Brain microvascular endothelial cell (primary cell): ENCODE data around the gene PRIM2.
A peak's percentile ranks its signal among the peaks of the same experiment; 100 is the strongest.
"Not testable (repeated sequence)": the region's sequence is repeated elsewhere in the genome, so short reads cannot be mapped to it uniquely, and the experiment has no call there.

Experiments used
- DNase-seq: peaks from one replicate; pipeline ENCODE4 v3.0.0-alpha.2; 2020
- H3K27ac ChIP-seq: fragments of 250-450 bp; sonication (Bioruptor Pico); 2 replicates; pipeline ENCODE4 v1.5.1; 2020; ENCODE audit warnings: mild to moderate bottlenecking, moderate library complexity
- H3K27me3 ChIP-seq: fragments of 250-450 bp; sonication (Bioruptor Pico); replicated peaks from 2 replicates; pipeline ENCODE4 v1.5.1; 2020; ENCODE audit warnings: mild to moderate bottlenecking
- H3K36me3 ChIP-seq: fragments of 250-450 bp; sonication (Bioruptor Pico); replicated peaks from 2 replicates; pipeline ENCODE4 v1.5.1; 2020; ENCODE audit warnings: mild to moderate bottlenecking
- H3K4me3 ChIP-seq: 2 replicates; pipeline ENCODE4 v1.5.1; 2011; ENCODE audit warnings: low read depth, mild to moderate bottlenecking, control low read depth, low read length, moderate library complexity
- in situ Hi-C: cut with HindIII; loops from 2 replicates; pipeline ENCODE4 v1.10.0; 2017; ENCODE audit warnings: low sequenced_read_pairs, low pct_ligation_motif_present
- TF ChIP-seq, protein P1 (sequence below): IDR thresholded peaks from 2 replicates; pipeline ENCODE4 v1.5.1; 2011; ENCODE audit warnings: low read depth, mild to moderate bottlenecking, moderate library complexity, low read length, control low read depth, inconsistent platforms; ENCODE audit errors: missing control alignments

The PRIM2 gene

GRCh38 chr6:57469072-57469471 is 151.6 kb downstream of the PRIM2 start:
- Histone ChIP-seq H3K27ac (no peak overlapping the region), H3K27me3 (no peaks in the 10 kb centered on the region), H3K36me3 (no peaks in the 10 kb centered on the region), H3K4me3 (no peak overlapping the region)
- in situ Hi-C loops, result no loop called here
- no peak for DNase-seq
- TF ChIP-seq, protein P1, sequence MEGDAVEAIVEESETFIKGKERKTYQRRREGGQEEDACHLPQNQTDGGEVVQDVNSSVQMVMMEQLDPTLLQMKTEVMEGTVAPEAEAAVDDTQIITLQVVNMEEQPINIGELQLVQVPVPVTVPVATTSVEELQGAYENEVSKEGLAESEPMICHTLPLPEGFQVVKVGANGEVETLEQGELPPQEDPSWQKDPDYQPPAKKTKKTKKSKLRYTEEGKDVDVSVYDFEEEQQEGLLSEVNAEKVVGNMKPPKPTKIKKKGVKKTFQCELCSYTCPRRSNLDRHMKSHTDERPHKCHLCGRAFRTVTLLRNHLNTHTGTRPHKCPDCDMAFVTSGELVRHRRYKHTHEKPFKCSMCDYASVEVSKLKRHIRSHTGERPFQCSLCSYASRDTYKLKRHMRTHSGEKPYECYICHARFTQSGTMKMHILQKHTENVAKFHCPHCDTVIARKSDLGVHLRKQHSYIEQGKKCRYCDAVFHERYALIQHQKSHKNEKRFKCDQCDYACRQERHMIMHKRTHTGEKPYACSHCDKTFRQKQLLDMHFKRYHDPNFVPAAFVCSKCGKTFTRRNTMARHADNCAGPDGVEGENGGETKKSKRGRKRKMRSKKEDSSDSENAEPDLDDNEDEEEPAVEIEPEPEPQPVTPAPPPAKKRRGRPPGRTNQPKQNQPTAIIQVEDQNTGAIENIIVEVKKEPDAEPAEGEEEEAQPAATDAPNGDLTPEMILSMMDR, result no peak

GRCh38 chr6:57470148-57470547 is 152.7 kb downstream of the PRIM2 start:
- not testable (repeated sequence) for H3K36me3 ChIP-seq

GRCh38 chr6:57471314-57471864 is 154.0 kb downstream of the PRIM2 start:
- H3K27ac ChIP-seq, DNase-seq, in situ Hi-C loops, H3K36me3 ChIP-seq, H3K27me3 ChIP-seq, H3K4me3 ChIP-seq: not testable (repeated sequence)

More at GRCh38 chr6:57470148-57470547, 152.7 kb downstream of the PRIM2 start:
- in situ Hi-C loops, H3K4me3 ChIP-seq, DNase-seq, H3K27ac ChIP-seq, H3K27me3 ChIP-seq: not testable (repeated sequence)

- H3K4me3 ChIP-seq, in situ Hi-C loops, H3K36me3 ChIP-seq, H3K27me3 ChIP-seq: not testable (repeated sequence)
- peak; percentile 64 for DNase-seq
- peak overlapping the region; percentile 50 for H3K27ac ChIP-seq
Measured at GRCh38 chr6:57472861-57473362, 155.5 kb downstream of the PRIM2 start.

DNA sequence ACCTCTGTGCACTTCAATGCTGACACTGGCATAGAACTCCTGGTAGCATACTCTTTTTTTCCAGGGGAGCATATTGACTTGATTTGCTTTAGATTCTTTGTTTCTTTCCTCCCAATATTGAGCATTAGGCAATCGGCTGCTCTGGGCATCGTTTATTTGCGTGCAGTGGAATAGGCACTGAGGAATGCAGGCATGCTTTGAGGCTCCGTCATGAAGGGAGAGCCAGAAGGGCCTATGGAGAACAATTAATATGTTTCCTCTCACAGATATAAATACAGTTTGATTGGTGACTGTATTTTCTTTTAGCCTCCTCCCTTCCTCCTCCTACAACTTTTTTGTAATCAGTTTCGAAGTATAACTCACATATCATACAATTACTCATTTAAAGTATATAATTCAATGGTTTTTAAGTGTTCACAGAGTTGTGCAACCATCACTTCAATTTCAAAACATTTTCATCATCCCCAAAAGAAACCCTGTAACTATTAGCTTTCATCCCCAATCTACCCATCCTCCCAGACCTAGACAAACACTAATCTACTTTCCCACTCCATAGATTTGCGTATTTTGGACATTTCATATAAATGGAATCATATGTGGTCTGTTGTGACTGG is 157.5 kb downstream of the PRIM2 start:
- H3K27ac ChIP-seq, H3K4me3 ChIP-seq, H3K27me3 ChIP-seq, in situ Hi-C loops, H3K36me3 ChIP-seq: not testable (repeated sequence)
- peak; percentile 32 for DNase-seq

GRCh38 chr6:57475656-57476055 is 158.2 kb downstream of the PRIM2 start:
- in situ Hi-C loops, H3K36me3 ChIP-seq, H3K27ac ChIP-seq, DNase-seq, H3K4me3 ChIP-seq, H3K27me3 ChIP-seq: not testable (repeated sequence)

DNA sequence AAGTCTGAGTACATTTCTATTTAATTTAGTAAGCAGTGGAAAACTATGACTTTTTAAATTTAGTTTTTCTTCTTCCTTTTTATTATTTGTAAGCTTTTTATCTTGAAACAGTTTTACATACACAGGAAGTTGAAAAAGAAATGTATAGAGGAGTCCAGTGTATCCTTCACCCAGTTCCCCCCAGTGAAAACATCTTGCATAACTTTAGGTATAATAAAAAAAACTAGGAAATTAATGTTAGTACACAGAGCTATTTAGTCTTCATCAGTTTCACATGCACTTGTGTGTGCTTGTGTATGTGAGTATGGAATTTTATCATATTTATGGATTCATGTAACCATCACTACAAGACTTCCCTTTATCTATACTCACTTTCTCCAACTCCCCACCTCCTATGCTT is 162.8 kb downstream of the PRIM2 start:
- in situ Hi-C loops, result not testable (repeated sequence)

GRCh38 chr6:57481121-57481520 is 163.7 kb downstream of the PRIM2 start:
- H3K4me3 ChIP-seq, H3K27ac ChIP-seq, DNase-seq, H3K27me3 ChIP-seq, H3K36me3 ChIP-seq, in situ Hi-C loops: not testable (repeated sequence)

More for the DNA sequence above, 162.8 kb downstream of the PRIM2 start:
- H3K27ac ChIP-seq, H3K36me3 ChIP-seq, DNase-seq, H3K27me3 ChIP-seq, H3K4me3 ChIP-seq: not testable (repeated sequence)

DNA sequence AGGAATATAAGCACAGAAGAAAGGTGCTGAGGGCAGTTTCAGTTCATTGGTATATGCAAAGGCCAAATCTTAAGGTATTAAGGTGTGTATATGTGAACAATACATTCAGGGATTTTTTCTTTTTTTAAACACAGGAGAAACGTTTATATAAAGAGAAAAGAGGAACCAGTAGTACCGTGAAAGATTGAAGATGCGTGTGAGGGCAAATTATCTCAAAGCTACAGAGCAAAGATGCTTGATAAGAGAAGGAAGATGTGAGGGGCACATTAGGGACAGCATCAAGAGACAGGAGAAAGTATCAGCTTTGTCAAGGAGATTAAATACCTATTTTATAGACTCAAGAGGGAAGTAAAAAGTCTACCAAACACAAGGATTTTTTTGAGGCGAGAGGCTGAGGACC is 165.0 kb downstream of the PRIM2 start:
- DNase-seq, H3K27me3 ChIP-seq, H3K36me3 ChIP-seq, H3K4me3 ChIP-seq, in situ Hi-C loops, H3K27ac ChIP-seq: not testable (repeated sequence)

DNA sequence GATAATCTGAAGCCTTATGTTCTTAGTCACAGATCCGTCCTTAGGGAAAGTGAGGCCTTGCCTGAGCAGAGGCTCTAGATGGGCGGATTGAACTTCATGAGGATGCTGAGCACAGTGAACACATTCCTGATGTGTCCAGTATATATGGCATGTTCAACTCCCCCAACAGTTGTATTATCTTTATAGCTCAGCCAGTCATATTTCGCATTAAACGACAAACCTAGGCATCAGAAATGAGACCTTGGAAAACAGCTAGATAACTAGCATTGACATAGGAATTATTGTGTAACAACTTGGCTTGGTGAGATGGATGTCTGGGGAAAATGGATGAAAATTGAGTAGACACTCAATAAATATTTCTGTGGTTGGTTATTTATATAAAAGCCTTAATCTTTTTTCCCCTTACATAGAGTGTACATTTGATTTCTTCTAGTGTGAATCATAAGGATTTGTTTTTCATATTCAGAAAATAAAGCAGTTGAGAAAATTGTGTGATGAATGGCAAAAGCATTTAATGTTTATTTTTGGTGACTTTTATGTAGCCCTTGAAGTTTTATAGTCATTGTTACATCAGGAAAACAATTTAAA is 169.2 kb downstream of the PRIM2 start:
- H3K36me3 ChIP-seq, H3K4me3 ChIP-seq, in situ Hi-C loops, H3K27me3 ChIP-seq: not testable (repeated sequence)
- peak overlapping the region; percentile 39 for H3K27ac ChIP-seq
- DNase-seq, result peak; percentile 37

DNA sequence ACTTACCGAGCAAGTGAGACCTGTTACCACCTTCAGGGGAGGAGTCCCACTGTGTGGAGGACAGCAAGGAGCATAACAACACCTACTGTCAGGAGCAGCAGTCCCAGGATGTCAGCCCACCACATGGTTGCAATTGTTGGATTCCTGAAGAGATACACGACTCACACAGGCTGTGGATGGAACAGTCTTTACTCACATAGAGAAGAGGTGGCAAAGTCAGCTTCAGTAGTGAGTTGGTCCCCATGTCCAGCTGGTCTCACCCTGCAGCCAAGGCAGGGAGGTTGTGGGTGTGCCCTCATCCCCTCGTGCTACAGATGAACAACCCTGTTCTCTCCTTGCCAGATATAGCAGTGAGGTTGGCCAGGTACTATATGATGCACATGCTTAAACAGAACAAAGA is 171.1 kb downstream of the PRIM2 start:
- H3K4me3 ChIP-seq, H3K27me3 ChIP-seq, H3K27ac ChIP-seq, H3K36me3 ChIP-seq, in situ Hi-C loops, DNase-seq: not testable (repeated sequence)

DNA sequence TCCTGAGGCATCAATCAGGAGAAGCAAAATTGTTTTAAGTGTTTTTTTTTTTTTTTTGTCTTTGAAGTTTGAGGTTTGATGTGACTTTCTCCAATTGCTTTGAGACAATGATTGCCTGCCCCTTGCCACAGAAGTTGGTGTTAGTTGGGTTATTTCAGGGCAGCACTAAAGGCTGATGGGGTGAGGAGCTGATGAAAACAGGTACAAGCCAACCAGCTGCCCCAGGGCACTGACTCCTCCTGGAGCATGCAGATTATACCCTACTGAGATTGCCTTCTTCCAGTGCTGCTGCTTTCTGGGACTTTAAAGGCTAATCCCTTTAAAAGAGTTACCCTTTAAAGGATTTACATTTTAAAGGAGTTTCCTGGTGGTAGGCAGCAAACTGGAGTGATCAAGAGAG is 172.5 kb downstream of the PRIM2 start:
- DNase-seq, H3K36me3 ChIP-seq, H3K27me3 ChIP-seq, in situ Hi-C loops, H3K27ac ChIP-seq, H3K4me3 ChIP-seq: not testable (repeated sequence)

GRCh38 chr6:57491795-57492194 is 174.4 kb downstream of the PRIM2 start:
- H3K27ac ChIP-seq, H3K4me3 ChIP-seq, DNase-seq, in situ Hi-C loops, H3K27me3 ChIP-seq, H3K36me3 ChIP-seq: not testable (repeated sequence)

DNA sequence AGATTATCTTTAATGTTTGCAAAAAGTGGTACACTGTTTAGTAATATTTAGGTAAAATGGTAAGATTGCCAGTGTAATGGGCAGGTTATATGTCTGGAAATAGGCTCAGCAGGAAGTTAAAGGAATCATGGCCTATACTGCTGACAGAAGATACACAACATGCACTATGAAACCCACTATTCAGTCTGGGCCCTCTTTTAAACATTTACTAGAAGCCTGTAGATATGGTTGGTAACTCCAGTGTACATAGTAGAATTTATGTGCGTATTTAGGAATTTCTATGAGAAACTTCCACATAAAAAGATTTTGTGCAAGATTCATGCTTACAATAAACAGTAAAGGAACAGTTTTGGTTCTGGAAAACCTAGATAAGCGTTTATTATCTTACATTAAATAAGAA is 178.8 kb downstream of the PRIM2 start:
- in situ Hi-C loops, H3K36me3 ChIP-seq, DNase-seq, H3K27me3 ChIP-seq, H3K27ac ChIP-seq, H3K4me3 ChIP-seq: not testable (repeated sequence)
